PC-3 (cell line): ENCODE results near the gene EXOC6B. TPM values are rescaled to one million over a fixed set of nuclear protein-coding genes. Genes with fewer than 3 reads are reported as not detected.
"Not testable (repeated sequence)": the region's sequence is repeated elsewhere in the genome, so short reads cannot be mapped to it uniquely, and the experiment has no call there.

Experiments used
- ATAC-seq: fragments of 200-7000 bp; cut with Tn5 transposase; 2 replicates; pipeline ENCODE4 v1.9.1; 2020; ENCODE audit warnings: mild to moderate bottlenecking, moderate library complexity
- BruUV-seq: library from RNA; stranded (reverse); fragments of 400-500 nt; replicated peaks from 2 replicates; lab custom pipeline; 2021; lab: Mats Ljungman, UMichigan
- CTCF ChIA-PET: fragments of 300-600 bp; sonication (Branson Sonifier 250); formaldehyde crosslinking; loops from one replicate; lab custom pipeline; 2022; ENCODE audit warnings: antibody characterized with exemption; lab: Charles Lee
- POLR2A ChIA-PET: fragments of 300-600 bp; sonication (Branson Sonifier 250); formaldehyde crosslinking; loops from one replicate; lab custom pipeline; 2022; ENCODE audit warnings: antibody characterized with exemption; ENCODE audit not compliant: unreplicated experiment; lab: Charles Lee
- DNase-seq: peaks from one replicate; pipeline ENCODE4 v3.0.0-alpha.2; 2015
- H2AFZ ChIP-seq: fragments of 300-600 bp; sonication (generic); 2 replicates; pipeline ENCODE4 v1.6.0; 2016; ENCODE audit warnings: antibody characterized with exemption, low read length
- H3F3A ChIP-seq: fragments of 300-600 bp; sonication (generic); one replicate; pipeline ENCODE4 v1.6.0; 2017; ENCODE audit warnings: antibody characterized with exemption, low read length, control low read depth, mild to moderate bottlenecking; ENCODE audit not compliant: unreplicated experiment
- H3K27ac ChIP-seq: fragments of 300-600 bp; sonication (generic); 2 replicates; pipeline ENCODE4 v1.5.1; 2016; ENCODE audit warnings: mild to moderate bottlenecking, low read length
- H3K27me3 ChIP-seq: fragments of 300-600 bp; sonication (generic); 2 replicates; pipeline ENCODE4 v1.6.1; 2016; ENCODE audit warnings: low read length, mixed read lengths
- H3K36me3 ChIP-seq: fragments of 300-600 bp; sonication (generic); 2 replicates; pipeline ENCODE4 v1.6.1; 2016; ENCODE audit warnings: low read depth, mixed run types, low read length, mixed read lengths
- H3K4me1 ChIP-seq: fragments of 300-600 bp; sonication (generic); 2 replicates; pipeline ENCODE4 v1.5.1; 2016; ENCODE audit warnings: low read length; ENCODE audit not compliant: insufficient read depth
- H3K4me2 ChIP-seq: fragments of 300-600 bp; sonication (generic); 2 replicates; pipeline ENCODE4 v1.6.0; 2016; ENCODE audit warnings: low read length
- H3K4me3 ChIP-seq: fragments of 300-600 bp; sonication (generic); 2 replicates; pipeline ENCODE4 v1.5.1; 2016; ENCODE audit warnings: mild to moderate bottlenecking, low read length, mixed read lengths
- H3K79me2 ChIP-seq: fragments of 300-600 bp; sonication (generic); 2 replicates; pipeline ENCODE4 v1.6.1; 2017; ENCODE audit warnings: low read length, mixed read lengths
- H3K9ac ChIP-seq: fragments of 300-600 bp; sonication (generic); 2 replicates; pipeline ENCODE4 v1.6.0; 2016; ENCODE audit warnings: mild to moderate bottlenecking, low read length
- H3K9me2 ChIP-seq: fragments of 300-600 bp; sonication (generic); replicated peaks from 2 replicates; pipeline ENCODE4 v1.6.1; 2016; ENCODE audit warnings: mixed run types, low read length, mixed read lengths
- H3K9me3 ChIP-seq: fragments of 300-600 bp; sonication (generic); 2 replicates; pipeline ENCODE4 v1.6.1; 2016; ENCODE audit warnings: low read length, mixed read lengths
- H4K20me1 ChIP-seq: fragments of 300-600 bp; sonication (generic); 2 replicates; pipeline ENCODE4 v1.6.1; 2016; ENCODE audit warnings: low read length, mixed read lengths
- EZH2 ChIP-seq: fragments of 300-600 bp; sonication (generic); IDR thresholded peaks from one replicate; pipeline ENCODE4 v1.6.1; 2017; ENCODE audit warnings: antibody characterized with exemption, mild to moderate bottlenecking, low read length; ENCODE audit not compliant: unreplicated experiment
- EZH2phosphoT487 ChIP-seq: fragments of 300-600 bp; sonication (generic); IDR thresholded peaks from 2 replicates; pipeline ENCODE4 v1.6.1; 2018; ENCODE audit warnings: mild to moderate bottlenecking, antibody characterized with exemption, low read length, borderline replicate concordance
- intact Hi-C: fragments of 100-400 bp; cut with micrococcal nuclease; formaldehyde crosslinking; loops from 2 replicates; pipeline ENCODE4 v1.9.0; 2023
- total RNA-seq: library from RNA; depleted of rRNA; stranded (reverse); fragments of >200 nt; gene quantifications from 2 replicates; pipeline ENCODE4 v1.2.3, GENCODE V29; 2014
- TF ChIP-seq, protein P1 (sequence below): fragments of 300-600 bp; sonication (generic); conservative IDR thresholded peaks from 2 replicates; pipeline ENCODE4 v1.5.1; 2017; ENCODE audit warnings: antibody characterized with exemption, low read depth, mild to moderate bottlenecking, low read length

EXOC6B gene
- total RNA-seq, 1 experiment from 2014 or later, result 13.9 TPM

- H3K27ac ChIP-seq, result no peak overlapping the region
- ATAC-seq (no peak), DNase-seq (no peak)
- no TSS peak for BruUV-seq
- H3K4me3 ChIP-seq, result no peak overlapping the region
- no peak for TF ChIP-seq EZH2
- TF ChIP-seq EZH2phosphoT487, result no peak
- TF ChIP-seq, protein P1, sequence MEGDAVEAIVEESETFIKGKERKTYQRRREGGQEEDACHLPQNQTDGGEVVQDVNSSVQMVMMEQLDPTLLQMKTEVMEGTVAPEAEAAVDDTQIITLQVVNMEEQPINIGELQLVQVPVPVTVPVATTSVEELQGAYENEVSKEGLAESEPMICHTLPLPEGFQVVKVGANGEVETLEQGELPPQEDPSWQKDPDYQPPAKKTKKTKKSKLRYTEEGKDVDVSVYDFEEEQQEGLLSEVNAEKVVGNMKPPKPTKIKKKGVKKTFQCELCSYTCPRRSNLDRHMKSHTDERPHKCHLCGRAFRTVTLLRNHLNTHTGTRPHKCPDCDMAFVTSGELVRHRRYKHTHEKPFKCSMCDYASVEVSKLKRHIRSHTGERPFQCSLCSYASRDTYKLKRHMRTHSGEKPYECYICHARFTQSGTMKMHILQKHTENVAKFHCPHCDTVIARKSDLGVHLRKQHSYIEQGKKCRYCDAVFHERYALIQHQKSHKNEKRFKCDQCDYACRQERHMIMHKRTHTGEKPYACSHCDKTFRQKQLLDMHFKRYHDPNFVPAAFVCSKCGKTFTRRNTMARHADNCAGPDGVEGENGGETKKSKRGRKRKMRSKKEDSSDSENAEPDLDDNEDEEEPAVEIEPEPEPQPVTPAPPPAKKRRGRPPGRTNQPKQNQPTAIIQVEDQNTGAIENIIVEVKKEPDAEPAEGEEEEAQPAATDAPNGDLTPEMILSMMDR, result no peak
- H3K9me3 ChIP-seq, result no peaks in the 10 kb centered on the region
- H3K79me2 ChIP-seq, result no peaks in the 10 kb centered on the region
- ChIA-PET CTCF (no interaction called here), POLR2A (no interaction called here)
- no peaks in the 10 kb centered on the region for H3F3A ChIP-seq
- H3K9ac ChIP-seq, result no peak overlapping the region
- H2AFZ ChIP-seq, result no peak overlapping the region
- H3K36me3 ChIP-seq, result 0 out of 2 replicates have a peak, but pooled peaks cover 2% of the 10 kb centered on the region
- H3K4me2 ChIP-seq, result no peak overlapping the region
- no peaks in the 10 kb centered on the region for H3K4me1 ChIP-seq
- no peaks in the 10 kb centered on the region for H3K9me2 ChIP-seq
- no peaks in the 10 kb centered on the region for H4K20me1 ChIP-seq
- intact Hi-C loops, result no loop called here
- H3K27me3 ChIP-seq, result no peaks in the 10 kb centered on the region
Measured at GRCh38 chr2:72494392-72494791, 331.4 kb downstream of the EXOC6B start.

DNA sequence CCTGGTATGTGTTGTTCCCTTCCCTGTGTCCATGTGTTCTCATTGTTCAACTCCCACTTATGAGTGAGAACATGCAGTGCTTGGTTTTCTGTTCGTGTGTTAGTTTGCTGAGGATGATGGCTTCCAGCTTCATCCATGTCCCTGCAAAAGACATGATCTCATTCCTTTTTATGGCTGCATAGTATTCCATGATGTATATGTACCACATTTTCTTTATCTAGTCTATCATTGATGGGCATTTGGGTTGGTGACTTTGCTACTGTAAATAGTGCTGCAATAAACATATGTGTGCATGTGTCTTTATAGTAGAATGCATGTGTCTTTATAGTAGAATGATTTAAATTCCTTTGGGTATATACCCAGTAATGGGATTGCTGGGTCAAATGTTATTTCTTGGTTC lies 341.2 kb downstream of the EXOC6B start:
- H3K36me3 ChIP-seq, H3K9ac ChIP-seq, H3K4me2 ChIP-seq, H3K4me3 ChIP-seq, ATAC-seq, CTCF ChIA-PET, H3K79me2 ChIP-seq, H3K9me2 ChIP-seq, POLR2A ChIA-PET, H3K27ac ChIP-seq, intact Hi-C loops, BruUV-seq, H3K27me3 ChIP-seq, DNase-seq, H3K9me3 ChIP-seq, H3F3A ChIP-seq, H2AFZ ChIP-seq, H3K4me1 ChIP-seq, H4K20me1 ChIP-seq: not testable (repeated sequence)

- Histone ChIP-seq H3K4me1 (no peaks in the 10 kb centered on the region), H3K9me2 (no peaks in the 10 kb centered on the region), H3K9ac (no peak overlapping the region), H3K79me2 (no peaks in the 10 kb centered on the region), H3K4me2 (no peak overlapping the region), H4K20me1 (no peaks in the 10 kb centered on the region), H3K36me3 (no peaks in the 10 kb centered on the region), H2AFZ (no peak overlapping the region), H3K9me3 (no peaks in the 10 kb centered on the region), H3K27me3 (no peaks in the 10 kb centered on the region), H3F3A (no peaks in the 10 kb centered on the region), H3K27ac (no peak overlapping the region), H3K4me3 (no peak overlapping the region)
- ChIA-PET POLR2A (no interaction called here), CTCF (no interaction called here)
- intact Hi-C loops, result no loop called here
- ATAC-seq (no peak), DNase-seq (no peak)
- TF ChIP-seq EZH2 (no peak), EZH2phosphoT487 (no peak)
- TF ChIP-seq, protein P1, result no peak
- no TSS peak for BruUV-seq
Measured at GRCh38 chr2:72483346-72483745, 342.5 kb downstream of the EXOC6B start.
